GM12872 (cell line): ENCODE data around the gene UBE4A.

Experiments used
- TF ChIP-seq, protein P1 (sequence below): IDR thresholded peaks from 3 replicates; pipeline ENCODE4 v1.5.1; 2011; ENCODE audit warnings: low read depth, mild to moderate bottlenecking, low read length, moderate library complexity; ENCODE audit not compliant: insufficient read depth

UBE4A gene

DNA sequence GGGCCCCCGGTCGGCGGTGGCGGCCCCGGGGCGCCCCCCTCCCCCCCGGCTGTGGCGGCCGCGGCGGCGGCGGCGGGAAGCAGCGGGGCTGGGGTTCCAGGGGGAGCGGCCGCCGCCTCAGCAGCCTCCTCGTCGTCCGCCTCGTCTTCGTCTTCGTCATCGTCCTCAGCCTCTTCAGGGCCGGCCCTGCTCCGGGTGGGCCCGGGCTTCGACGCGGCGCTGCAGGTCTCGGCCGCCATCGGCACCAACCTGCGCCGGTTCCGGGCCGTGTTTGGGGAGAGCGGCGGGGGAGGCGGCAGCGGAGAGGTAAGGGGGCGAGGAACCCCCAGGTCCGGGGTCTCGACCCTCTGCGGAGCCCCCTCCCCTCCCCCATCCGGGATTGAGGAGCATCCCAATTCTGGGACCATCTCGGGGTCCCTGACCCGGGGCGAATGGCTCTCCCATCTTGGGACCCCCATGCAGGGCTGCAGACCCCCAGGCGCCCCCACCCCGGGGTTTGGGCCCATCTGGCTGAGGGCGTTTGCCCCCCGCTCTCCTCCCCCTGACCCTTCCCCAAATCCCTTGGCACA lies 77.3 kb downstream of the UBE4A start:
- TF ChIP-seq, protein P1, sequence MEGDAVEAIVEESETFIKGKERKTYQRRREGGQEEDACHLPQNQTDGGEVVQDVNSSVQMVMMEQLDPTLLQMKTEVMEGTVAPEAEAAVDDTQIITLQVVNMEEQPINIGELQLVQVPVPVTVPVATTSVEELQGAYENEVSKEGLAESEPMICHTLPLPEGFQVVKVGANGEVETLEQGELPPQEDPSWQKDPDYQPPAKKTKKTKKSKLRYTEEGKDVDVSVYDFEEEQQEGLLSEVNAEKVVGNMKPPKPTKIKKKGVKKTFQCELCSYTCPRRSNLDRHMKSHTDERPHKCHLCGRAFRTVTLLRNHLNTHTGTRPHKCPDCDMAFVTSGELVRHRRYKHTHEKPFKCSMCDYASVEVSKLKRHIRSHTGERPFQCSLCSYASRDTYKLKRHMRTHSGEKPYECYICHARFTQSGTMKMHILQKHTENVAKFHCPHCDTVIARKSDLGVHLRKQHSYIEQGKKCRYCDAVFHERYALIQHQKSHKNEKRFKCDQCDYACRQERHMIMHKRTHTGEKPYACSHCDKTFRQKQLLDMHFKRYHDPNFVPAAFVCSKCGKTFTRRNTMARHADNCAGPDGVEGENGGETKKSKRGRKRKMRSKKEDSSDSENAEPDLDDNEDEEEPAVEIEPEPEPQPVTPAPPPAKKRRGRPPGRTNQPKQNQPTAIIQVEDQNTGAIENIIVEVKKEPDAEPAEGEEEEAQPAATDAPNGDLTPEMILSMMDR = no peak

DNA sequence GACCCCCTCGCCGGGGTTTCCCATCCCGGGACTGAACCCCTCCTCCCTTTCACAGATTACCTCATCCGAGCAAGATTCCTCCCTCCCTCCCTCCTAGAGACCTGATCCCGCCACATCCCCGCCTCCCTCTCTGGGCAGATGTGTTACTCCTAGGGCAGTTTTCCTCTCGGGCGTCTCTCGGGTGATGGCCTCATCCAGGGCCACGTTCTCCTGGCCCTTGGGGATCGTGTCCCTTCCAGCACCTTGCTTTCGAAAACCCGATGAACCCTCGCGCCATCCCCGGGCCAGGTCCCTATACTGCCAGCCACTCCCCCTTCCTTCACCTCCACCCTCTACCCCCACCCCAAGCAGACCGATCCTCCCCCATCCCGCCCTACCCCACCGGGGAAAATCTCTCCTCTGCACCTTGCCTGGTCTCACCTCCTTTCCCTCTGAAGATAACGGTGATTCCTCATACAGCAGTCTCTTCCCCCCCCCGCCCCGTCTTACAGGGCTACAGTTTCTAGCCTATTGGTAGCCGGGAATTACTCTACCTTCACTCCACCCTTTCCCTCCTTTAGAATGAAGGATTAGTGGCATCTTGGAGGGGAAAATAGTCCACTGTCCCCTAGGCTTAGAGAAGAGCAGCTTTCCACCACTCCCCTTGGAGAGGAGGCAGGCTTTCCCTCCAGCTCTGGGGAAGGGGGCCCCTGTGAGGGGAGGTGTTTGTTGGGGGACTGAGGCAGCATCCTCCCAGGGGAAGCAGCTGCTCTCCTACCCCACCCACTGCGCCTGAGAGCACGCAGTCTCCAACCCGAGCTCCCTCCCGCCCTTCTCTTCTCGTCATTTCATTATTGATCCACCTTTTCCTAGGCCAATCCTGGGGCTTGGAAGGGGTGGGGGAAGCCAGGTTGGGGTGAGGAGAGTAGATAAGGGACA lies 78.1 kb downstream of the UBE4A start:
- TF ChIP-seq, protein P1 = no peak

DNA sequence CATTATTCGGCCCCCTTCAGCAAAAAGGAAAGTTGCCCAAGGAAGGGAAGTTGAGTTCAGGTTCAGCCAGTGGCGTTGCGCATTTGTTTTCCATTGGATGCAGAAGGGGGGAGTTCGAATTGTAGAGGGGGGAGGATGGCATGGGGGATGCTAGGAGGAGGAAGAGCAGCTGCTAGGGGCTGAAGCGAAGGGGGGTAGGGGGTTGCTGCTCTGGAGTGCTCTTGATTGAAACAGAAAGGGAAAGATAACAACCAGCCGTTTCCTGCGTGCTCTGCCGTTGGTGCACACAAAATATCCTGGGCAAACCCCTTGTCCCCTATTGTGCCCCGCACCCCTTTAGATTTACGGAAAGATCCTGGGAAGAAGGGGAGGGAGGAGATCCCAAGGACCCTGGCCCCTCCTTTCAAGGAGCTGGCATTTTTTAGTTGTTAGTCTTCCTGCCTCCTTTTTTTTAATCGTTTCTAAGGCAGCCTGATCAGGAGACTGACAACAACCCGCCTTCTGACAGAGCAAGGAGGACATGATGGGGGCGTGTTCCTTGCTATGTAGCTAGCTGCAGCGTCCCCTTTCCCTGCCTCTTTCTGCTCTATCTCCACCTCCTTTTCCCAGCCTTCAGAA lies 79.0 kb downstream of the UBE4A start:
- TF ChIP-seq, protein P1 = no peak

DNA sequence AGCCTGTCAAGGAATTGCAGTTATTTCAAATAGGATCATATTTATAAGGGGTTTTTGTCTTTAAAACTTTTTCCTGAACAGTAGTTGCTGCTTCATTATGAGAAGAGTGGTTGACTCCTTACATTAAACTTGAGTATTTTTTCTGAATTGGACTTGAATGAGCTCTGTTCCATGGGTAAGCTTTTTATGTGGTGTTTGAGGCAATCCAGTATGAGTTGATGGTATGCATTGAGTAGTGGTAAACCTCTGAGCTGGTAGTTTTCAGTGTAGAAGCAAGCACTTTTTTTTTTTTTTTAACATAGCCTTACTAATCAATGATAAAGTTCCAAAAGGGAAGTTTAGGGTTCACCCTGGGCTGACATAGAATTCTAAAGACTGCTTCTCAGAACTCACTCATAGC lies 80.2 kb downstream of the UBE4A start:
- TF ChIP-seq, protein P1 = no peak

DNA sequence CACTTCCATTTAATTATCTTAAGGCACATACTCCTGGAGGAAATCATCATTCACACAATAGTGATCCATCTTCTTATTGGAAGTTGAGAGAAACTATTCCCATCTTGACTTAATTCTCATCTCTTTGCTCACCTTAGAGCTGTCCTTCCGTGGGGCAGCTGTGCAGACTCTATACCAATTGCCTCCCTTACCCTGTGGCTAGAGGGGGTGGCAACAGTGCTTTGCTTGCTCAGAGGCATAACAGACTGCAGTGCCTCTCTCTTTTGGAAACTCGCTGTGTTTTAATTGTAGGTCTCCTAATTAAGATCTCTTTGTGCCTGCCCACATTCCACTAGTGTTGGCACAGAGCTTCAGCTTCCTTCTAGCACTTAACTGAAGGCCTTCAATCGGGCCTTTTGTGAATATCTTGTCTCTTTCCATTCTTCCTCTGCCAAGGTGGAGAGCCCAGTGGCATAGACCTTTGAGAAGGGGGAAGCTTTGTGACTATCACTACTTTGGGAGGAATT lies 82.4 kb downstream of the UBE4A start:
- TF ChIP-seq, protein P1 = no peak

DNA sequence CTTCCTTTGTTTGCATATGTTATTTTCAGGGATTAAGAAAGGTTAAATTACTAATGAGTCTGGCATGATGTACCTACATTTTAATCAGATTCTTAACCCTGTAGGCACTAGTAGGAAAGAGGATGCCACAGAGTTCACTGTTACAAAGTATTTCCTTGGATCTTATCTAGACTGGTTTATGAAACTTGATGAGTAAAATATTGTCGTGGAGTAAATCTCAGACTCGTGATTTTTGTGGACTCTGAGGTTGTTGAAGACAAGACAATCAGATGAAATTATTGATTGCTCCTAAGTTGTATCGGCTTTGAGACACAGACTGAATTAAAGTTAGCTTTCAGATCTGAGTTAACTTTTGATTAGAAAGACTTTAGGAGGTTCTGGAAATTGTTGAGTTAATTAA lies 82.9 kb downstream of the UBE4A start:
- TF ChIP-seq, protein P1 = no peak

DNA sequence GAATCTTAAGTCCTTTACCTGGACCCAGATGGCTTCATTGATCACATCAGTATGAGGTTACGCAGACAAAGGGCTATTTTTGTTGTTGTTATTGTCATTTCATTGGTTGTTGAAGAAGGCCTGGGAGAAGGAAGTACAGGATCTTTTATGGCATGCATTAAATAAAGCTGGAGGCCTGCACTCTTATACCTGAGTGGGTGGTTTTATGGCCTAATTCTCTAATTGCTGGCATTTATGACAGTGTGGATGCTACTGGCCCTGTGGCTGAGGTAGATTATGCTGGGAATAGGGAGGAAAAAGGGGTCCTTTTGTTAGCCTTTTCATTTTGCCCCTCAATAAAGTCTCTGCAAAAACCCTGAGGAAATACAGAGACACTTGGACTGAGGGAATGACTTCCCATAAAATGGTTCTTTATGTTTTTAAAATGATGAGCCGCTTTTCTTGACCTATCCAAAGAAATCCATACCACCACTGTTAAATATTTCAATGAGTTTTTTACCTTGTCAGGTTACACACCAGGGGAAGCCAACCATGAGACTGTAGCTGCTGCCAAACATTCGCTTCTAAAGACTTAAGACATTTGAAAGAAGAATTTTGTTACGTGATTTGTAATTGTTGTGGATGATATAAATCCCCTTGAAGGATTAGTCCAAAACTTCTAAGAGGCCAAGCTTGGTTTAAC lies 83.6 kb downstream of the UBE4A start:
- TF ChIP-seq, protein P1 = no peak
